Measurements from ENCODE around the gene DENND11.

The DENND11 gene

GRCh38 chr7:141702047-141702567 lies at the start of gene DENND11:
Gene DENND11, minus strand, starts transcription at chr7:141702166. Its CDS starts 13 bp downstream, at chr7:141702153.
- H3K27ac ChIP-seq, result peak within 1 kb of the TSS; percentile 43
- TF ChIP-seq CTCF (IDR thresholded peaks at IDR 0.05) (no peak), ZFX (IDR thresholded peaks at IDR 0.05; ENCODE audit: borderline replicate concordance) (no peak)

GRCh38 chr7:141748396-141748795 lies 46.4 kb upstream of the DENND11 start:
- no peak overlapping the region for H3K27ac ChIP-seq
- no peak for TF ChIP-seq ZFX (IDR thresholded peaks at IDR 0.05; ENCODE audit: borderline replicate concordance)
- no peak for TF ChIP-seq CTCF (IDR thresholded peaks at IDR 0.05)

- H3K27ac ChIP-seq, result no peak overlapping the region
- no peak for TF ChIP-seq ZFX (IDR thresholded peaks at IDR 0.05; ENCODE audit: borderline replicate concordance)
- no peak for TF ChIP-seq CTCF (IDR thresholded peaks at IDR 0.05)
Observed at GRCh38 chr7:141744131-141744530, 42.2 kb upstream of the DENND11 start.

GRCh38 chr7:141742229-141742628 lies 40.3 kb upstream of the DENND11 start:
- TF ChIP-seq CTCF (IDR thresholded peaks at IDR 0.05) (no peak), ZFX (IDR thresholded peaks at IDR 0.05; ENCODE audit: borderline replicate concordance) (no peak)
- H3K27ac ChIP-seq, result no peak overlapping the region

- TF ChIP-seq CTCF (IDR thresholded peaks at IDR 0.05), result no peak
- no peak for TF ChIP-seq ZFX (IDR thresholded peaks at IDR 0.05; ENCODE audit: borderline replicate concordance)
- H3K27ac ChIP-seq, result peak overlapping the region; percentile 85; the same call in 1 of the 2 replicates
Observed at GRCh38 chr7:141739250-141739649, 37.3 kb upstream of the DENND11 start.

- peak overlapping the region; percentile 85 for H3K27ac ChIP-seq
- TF ChIP-seq CTCF (IDR thresholded peaks at IDR 0.05), result no peak
- no peak for TF ChIP-seq ZFX (IDR thresholded peaks at IDR 0.05; ENCODE audit: borderline replicate concordance)
Observed at GRCh38 chr7:141738592-141739013, 36.6 kb upstream of the DENND11 start.

- peak within 1 kb of the TSS; percentile 85 for H3K27ac ChIP-seq
- TF ChIP-seq CTCF (IDR thresholded peaks at IDR 0.05) (peak; percentile 99), ZFX (IDR thresholded peaks at IDR 0.05; ENCODE audit: borderline replicate concordance) (no peak)
Observed at GRCh38 chr7:141737836-141738591, 36.0 kb upstream of the DENND11 start, which contains the start of gene SSBP1. Gene SSBP1, plus strand, starts transcription at chr7:141738358. Its CDS starts 809 bp downstream, at chr7:141739167.
